Stimulated activated CD8-positive, alpha-beta memory T cell treated with anti-CD3 and anti-CD28 coated beads, Interleukin-4, amount 100 ng/mL, for 48 hours (primary cell): ENCODE measurements around the gene PGAP1.
A peak's percentile ranks its signal among the peaks of the same experiment; 100 is the strongest.

Source experiments
- DNase-seq: peaks from one replicate; pipeline ENCODE4 v3.0.0-alpha.2; 2020

The PGAP1 gene

DNA sequence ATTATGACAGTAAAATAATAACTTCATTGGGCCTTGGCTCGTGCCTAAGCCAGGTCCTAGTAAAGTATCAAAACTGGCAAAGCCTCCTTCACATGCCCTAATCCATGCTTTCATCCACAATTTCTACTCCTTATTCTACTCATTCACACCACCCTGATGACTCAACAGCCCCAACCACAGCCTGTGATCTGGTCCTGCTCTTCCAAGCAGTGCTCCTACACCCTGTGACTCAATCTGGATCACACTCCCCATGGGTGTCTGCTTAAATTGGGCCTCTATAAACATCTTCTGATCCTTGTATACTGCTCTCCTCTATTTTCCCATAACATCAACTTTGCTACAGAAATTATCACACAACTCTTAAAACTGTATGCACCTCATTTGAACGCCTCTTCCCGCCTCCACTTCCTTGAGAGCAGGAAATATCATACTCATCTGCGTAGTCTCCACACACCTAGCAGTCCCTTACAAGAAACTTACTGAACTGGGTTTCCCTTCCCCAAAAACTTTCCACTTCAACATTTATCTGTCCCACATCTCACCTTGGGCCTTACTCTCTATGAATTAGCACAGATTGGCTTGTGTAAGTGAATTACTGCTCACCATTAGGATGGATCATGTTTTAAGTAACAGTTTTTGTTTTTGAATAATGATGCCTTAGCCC is 142.9 kb downstream of the PGAP1 start:
- peak; percentile 46 for DNase-seq
